Upper lobe of left lung (tissue), 6 donors: ENCODE results near the gene SYNPO2. TPM values are rescaled to one million over a fixed set of nuclear protein-coding genes. Genes with fewer than 3 reads are reported as not detected.

ENCODE experiments used
- ATAC-seq, 2 donors: fragments of 200-7000 bp; cut with Tn5 transposase; one replicate each; pipeline ENCODE4 v1.9.1; 2022; ENCODE audit warnings: mild to moderate bottlenecking in 2 of 2, moderate library complexity in 2 of 2; ENCODE audit not compliant: low FRiP score in 2 of 2
- DNase-seq, 2 donors: peaks; one replicate each; pipeline ENCODE4 v3.0.0-alpha.2; 2019 to 2020
- H3K27ac ChIP-seq, 4 donors: fragments of 200-600 bp; sonication (generic); one replicate each; pipeline ENCODE4 v1.5.1; 2016 to 2019
- H3K27me3 ChIP-seq, 4 donors: fragments of 200-600 bp; sonication (generic); one replicate each; pipeline ENCODE4 v1.5.1; 2017 to 2019
- H3K36me3 ChIP-seq, 4 donors: fragments of 200-600 bp; sonication (generic); one replicate each; pipeline ENCODE4 v1.5.1; 2016 to 2019
- H3K4me1 ChIP-seq, 4 donors: fragments of 200-600 bp; sonication (generic); one replicate each; pipeline ENCODE4 v1.5.1; 2018 to 2019
- H3K4me3 ChIP-seq, 4 donors: fragments of 200-600 bp; sonication (generic); one replicate each; pipeline ENCODE4 v1.5.1; 2017 to 2019; ENCODE audit warnings: mild to moderate bottlenecking in 2 of 4, moderate library complexity in 1 of 4
- H3K9me3 ChIP-seq, 4 donors: fragments of 200-600 bp; sonication (generic); one replicate each; pipeline ENCODE4 v1.5.1; 2018 to 2019
- CTCF ChIP-seq, 6 experiments: fragments of 450-650 bp in 4 of 6; fragments of 200-600 bp in 2 of 6; sonication (generic) in 2 of 6; IDR thresholded peaks; one replicate each; pipeline ENCODE4 v1.5.1; 2016 to 2019; ENCODE audit warnings: antibody characterized with exemption in 6 of 6
- EP300 ChIP-seq, 4 donors: sonication (generic); formaldehyde crosslinking; IDR thresholded peaks; one replicate each; pipeline ENCODE4 v1.5.1; 2017; ENCODE audit warnings: antibody characterized with exemption in 4 of 4, control low read depth in 2 of 4
- POLR2A ChIP-seq, 4 donors: fragments of 450-650 bp; IDR thresholded peaks; one replicate each; pipeline ENCODE4 v1.5.1; 2016 to 2017; ENCODE audit warnings: antibody characterized with exemption in 4 of 4, mild to moderate bottlenecking in 2 of 4
- POLR2AphosphoS5 ChIP-seq, 2 donors: sonication (generic); formaldehyde crosslinking; IDR thresholded peaks; one replicate each; pipeline ENCODE4 v1.5.1; 2017; ENCODE audit warnings: antibody characterized with exemption in 2 of 2
- WGBS, 2 donors: methylation state at CpG; one replicate each; pipeline ENCODE4 v1.1.5; 2017 to 2018; 5-methylcytosine and 5-hydroxymethylcytosine counted together
- total RNA-seq, 6 donors: library from RNA; depleted of rRNA in 4 of 6; stranded (reverse); fragments of >200 nt in 4 of 6; gene quantifications; one replicate each; pipeline versions ENCODE4 v1.1.0 to v1.2.1, GENCODE V29; 2016 to 2021
- donor health status: DM: no; HTN: no; CAD: no; lungs with moderate emphysema.
- donor health status: DM: no; HTN: yes; CAD: no; lungs with severe emphysema.

Gene SYNPO2
- total RNA-seq, 6 donors from 2014 or later: 7.9 to 56.3 (median 17.0) TPM

- no peaks in the 10 kb centered on the region for H3K36me3 ChIP-seq
- H3K27me3 ChIP-seq: no peaks in the 10 kb centered on the region
- 44 to 61% methylated on average over 3 of the region's 3 CpGs for WGBS, 2 donors
- H3K9me3 ChIP-seq: no peaks in the 10 kb centered on the region
- TF ChIP-seq POLR2A (IDR thresholded peaks at IDR 0.05) (no peak), EP300 (IDR thresholded peaks at IDR 0.05) (no peak), POLR2AphosphoS5 (IDR thresholded peaks at IDR 0.05) (no peak), CTCF (IDR thresholded peaks at IDR 0.05) (no peak)
- peaks cover 19 to 25% (median 21%) of the 10 kb centered on the region in 4 donors for H3K4me1 ChIP-seq
- no peak for ATAC-seq
- DNase-seq: no peak
- H3K27ac ChIP-seq: peak overlapping the region in 1 of 4 donors; percentile 22
- H3K4me3 ChIP-seq: no peak overlapping the region
Observed at GRCh38 chr4:118964891-118965411, 76.3 kb downstream of the SYNPO2 start.

GRCh38 chr4:118967393-118967792, 78.7 kb downstream of the SYNPO2 start:
- 83 to 85% methylated on average over 2 of the region's 2 CpGs for WGBS, 2 donors
- H3K27ac ChIP-seq: peak overlapping the region; percentile 41 to 67 (median 56)
- no peaks in the 10 kb centered on the region for H3K36me3 ChIP-seq
- ATAC-seq (peak in 1 of 2 donors; percentile 24), DNase-seq (no peak)
- H3K9me3 ChIP-seq: no peaks in the 10 kb centered on the region
- no peaks in the 10 kb centered on the region for H3K27me3 ChIP-seq
- TF ChIP-seq POLR2A (IDR thresholded peaks at IDR 0.05) (no peak), CTCF (IDR thresholded peaks at IDR 0.05) (no peak), POLR2AphosphoS5 (IDR thresholded peaks at IDR 0.05) (no peak), EP300 (IDR thresholded peaks at IDR 0.05) (no peak)
- H3K4me1 ChIP-seq: peaks cover 20 to 25% (median 21%) of the 10 kb centered on the region in 4 donors
- no peak overlapping the region for H3K4me3 ChIP-seq

- ATAC-seq (peak; percentile 89 to 93), DNase-seq (peak in 1 of 2 donors; percentile 88)
- Histone ChIP-seq H3K4me1 (peaks cover 20 to 25% (median 22%) of the 10 kb centered on the region in 4 donors), H3K27ac (peak overlapping the region; percentile 41 to 67 (median 56)), H3K27me3 (no peaks in the 10 kb centered on the region), H3K36me3 (no peaks in the 10 kb centered on the region), H3K9me3 (no peaks in the 10 kb centered on the region), H3K4me3 (no peak overlapping the region)
- TF ChIP-seq CTCF (IDR thresholded peaks at IDR 0.05) (no peak), EP300 (IDR thresholded peaks at IDR 0.05) (no peak), POLR2A (IDR thresholded peaks at IDR 0.05) (no peak), POLR2AphosphoS5 (IDR thresholded peaks at IDR 0.05) (no peak)
- WGBS, 2 donors: 0% methylated on average over 1 of the region's 1 CpG
Observed at GRCh38 chr4:118968005-118968404, 79.4 kb downstream of the SYNPO2 start.

GRCh38 chr4:118968813-118969212, 80.2 kb downstream of the SYNPO2 start:
- Histone ChIP-seq H3K4me3 (no peak overlapping the region), H3K9me3 (no peaks in the 10 kb centered on the region), H3K27me3 (no peaks in the 10 kb centered on the region), H3K27ac (peak overlapping the region in 3 of 4 donors; percentile 41 to 67 (median 45)), H3K4me1 (peaks cover 20 to 25% (median 22%) of the 10 kb centered on the region in 4 donors), H3K36me3 (no peaks in the 10 kb centered on the region)
- DNase-seq (no peak), ATAC-seq (no peak)
- TF ChIP-seq EP300 (IDR thresholded peaks at IDR 0.05) (no peak), CTCF (IDR thresholded peaks at IDR 0.05) (no peak), POLR2AphosphoS5 (IDR thresholded peaks at IDR 0.05) (no peak), POLR2A (IDR thresholded peaks at IDR 0.05) (no peak)
- 25 to 47% methylated on average over 6 of the region's 6 CpGs for WGBS, 2 donors

GRCh38 chr4:118969359-118969758, 80.7 kb downstream of the SYNPO2 start:
- peak overlapping the region in 1 of 4 donors; percentile 41 for H3K27ac ChIP-seq
- no peaks in the 10 kb centered on the region for H3K36me3 ChIP-seq
- H3K4me1 ChIP-seq: peaks cover 20 to 25% (median 22%) of the 10 kb centered on the region in 4 donors
- ATAC-seq (peak; percentile 82 to 92), DNase-seq (peak in 1 of 2 donors; percentile 44)
- WGBS, 2 donors: 18 to 21% methylated on average over 5 of the region's 5 CpGs
- TF ChIP-seq POLR2AphosphoS5 (IDR thresholded peaks at IDR 0.05) (no peak), EP300 (IDR thresholded peaks at IDR 0.05) (no peak), CTCF (IDR thresholded peaks at IDR 0.05) (peak; percentile 24 to 68 (median 37)), POLR2A (IDR thresholded peaks at IDR 0.05) (no peak)
- no peaks in the 10 kb centered on the region for H3K9me3 ChIP-seq
- H3K27me3 ChIP-seq: no peaks in the 10 kb centered on the region
- no peak overlapping the region for H3K4me3 ChIP-seq
